Germinal center (tissue), 1 donor: ENCODE measurements around the gene KCNG4.
"Not testable (repeated sequence)": the region's sequence is repeated elsewhere in the genome, so short reads cannot be mapped to it uniquely, and the experiment has no call there.

Experiments
- DNase-seq: peaks from one replicate; pipeline ENCODE4 v3.0.0; 2012; ENCODE audit warnings: mixed read lengths, low spot score

The KCNG4 gene

DNA sequence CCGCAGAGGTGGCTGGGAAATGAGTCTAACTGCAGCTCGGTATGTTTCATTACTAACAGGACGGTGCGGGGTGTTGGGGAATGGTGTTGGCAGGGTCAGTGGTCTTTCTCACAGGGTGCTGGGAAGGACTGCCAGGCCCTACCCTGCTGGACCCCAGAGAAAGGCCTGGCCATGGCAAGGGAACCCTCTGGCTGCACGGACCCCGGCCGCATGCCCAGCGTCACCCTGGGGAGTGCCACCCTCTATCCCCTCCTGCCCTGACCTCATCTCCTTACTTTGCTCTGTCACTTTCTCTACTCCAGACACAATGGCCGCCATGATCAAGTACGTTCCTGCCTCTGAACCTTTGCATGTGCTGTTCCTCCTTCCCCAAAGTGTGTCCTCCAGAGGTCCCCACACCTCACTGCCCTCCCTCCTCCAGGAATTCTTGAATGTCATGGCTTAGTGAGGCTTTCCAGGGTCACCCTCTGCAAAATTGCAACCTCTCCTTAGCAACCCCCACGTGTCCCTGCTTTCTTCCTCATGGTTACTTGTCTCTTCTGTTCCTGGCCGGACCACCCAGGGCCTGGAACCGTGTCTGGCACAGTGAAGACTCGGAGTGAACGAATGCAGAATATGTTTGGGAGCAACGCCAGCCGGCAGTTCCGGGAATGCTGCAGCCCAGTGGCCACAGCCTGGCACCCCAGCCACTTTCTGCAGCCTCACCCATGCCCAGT is 33.7 kb downstream of the KCNG4 start:
- DNase-seq, result no peak

DNA sequence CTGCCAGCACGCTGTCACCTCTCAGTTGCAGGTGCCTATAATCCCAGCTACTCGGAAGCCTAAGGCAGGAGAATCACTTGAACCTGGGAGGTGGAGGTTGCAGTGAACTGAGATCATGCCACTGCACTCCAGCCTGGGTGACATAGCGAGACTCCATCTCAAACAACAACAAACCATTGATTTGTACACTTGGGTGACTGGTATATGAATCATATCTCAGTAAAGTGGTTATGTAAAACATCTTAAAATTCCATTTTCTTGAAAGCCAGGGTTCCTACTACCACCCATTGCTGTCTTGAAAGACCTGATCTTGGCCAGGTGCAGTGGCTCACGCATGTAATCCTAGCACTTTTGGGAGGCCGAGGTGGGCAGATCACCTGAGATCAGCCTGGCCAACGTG is 34.7 kb downstream of the KCNG4 start:
- DNase-seq, result not testable (repeated sequence)

GRCh38 chr16:84204551-84204950 is 35.3 kb downstream of the KCNG4 start:
- DNase-seq, result not testable (repeated sequence)

DNA sequence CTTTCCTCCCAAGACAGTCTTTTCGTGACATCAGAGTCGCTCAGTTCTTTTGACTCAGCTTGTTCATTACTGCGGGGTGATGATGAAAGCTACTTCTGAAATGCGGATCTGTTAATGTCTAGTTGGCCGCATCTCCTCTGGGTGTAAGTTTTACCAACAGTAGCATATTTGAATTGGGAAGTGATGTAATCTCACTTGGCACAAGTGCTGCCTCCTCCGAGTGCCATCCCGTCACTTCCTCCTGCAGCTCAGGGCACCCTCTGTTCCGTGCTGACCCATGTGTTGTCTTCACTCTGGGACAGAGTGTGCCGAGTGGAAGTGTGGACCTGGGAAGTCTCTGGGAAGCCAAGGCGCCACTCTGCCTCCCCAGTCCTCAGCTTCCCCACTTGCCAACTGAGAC is 40.0 kb downstream of the KCNG4 start:
- no peak for DNase-seq

DNA sequence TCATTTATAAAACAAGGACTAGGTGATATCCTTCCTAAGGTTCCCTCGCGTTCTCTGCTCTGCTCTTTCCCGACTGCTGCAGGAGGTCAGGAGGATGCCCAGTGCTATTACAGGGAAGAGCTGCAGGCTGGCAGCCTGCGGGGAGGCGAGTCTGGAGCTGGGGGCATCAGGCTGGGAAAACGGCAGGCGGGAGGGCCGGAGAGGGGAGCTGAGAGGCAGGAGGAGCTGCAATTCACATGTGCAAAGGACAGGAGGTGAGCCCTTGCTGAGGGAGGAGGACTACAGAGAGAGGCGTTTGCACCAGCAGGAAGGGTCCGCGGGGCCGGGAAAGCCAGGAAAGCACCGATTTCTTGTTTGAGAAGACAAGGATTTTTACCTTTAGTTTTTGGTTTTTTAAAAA is 40.7 kb downstream of the KCNG4 start:
- no peak for DNase-seq

- no peak for DNase-seq
Observed at GRCh38 chr16:84198401-84198800, 41.4 kb downstream of the KCNG4 start.

GRCh38 chr16:84197466-84198128 is 42.2 kb downstream of the KCNG4 start:
- no peak for DNase-seq

DNA sequence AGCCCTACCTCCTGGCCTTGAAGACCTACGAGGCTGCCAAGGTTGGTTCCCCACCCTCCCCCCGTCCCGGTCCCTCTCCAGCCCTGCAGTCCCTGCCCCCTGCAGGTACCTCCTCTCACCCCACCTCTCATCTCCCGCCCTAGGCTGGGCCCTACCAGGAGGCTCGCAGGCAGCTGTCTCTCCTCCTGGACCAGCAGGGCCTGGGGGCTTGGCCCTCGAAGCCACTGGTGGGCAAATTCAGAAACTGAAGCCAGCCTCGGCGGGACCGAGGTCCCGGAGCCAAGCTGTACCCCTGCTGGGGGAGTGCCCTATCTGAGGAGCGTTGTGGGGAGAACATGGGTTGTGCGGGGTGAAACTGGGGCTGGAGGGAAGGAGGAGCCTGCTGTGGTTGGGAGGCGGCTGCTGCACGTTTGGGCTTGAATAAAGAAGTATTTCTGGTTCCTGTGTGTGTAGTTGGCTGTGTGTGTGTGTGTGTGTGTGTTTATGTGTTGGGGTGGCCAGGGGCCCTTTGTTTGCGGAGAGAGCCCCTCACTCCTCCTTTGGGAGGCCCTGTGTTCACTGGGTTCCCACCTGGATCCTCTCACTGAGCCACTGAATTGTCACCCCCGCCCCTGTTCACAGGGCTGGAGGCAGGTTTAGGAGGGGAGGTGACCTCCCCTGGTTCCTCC is 43.0 kb downstream of the KCNG4 start:
- no peak for DNase-seq

DNA sequence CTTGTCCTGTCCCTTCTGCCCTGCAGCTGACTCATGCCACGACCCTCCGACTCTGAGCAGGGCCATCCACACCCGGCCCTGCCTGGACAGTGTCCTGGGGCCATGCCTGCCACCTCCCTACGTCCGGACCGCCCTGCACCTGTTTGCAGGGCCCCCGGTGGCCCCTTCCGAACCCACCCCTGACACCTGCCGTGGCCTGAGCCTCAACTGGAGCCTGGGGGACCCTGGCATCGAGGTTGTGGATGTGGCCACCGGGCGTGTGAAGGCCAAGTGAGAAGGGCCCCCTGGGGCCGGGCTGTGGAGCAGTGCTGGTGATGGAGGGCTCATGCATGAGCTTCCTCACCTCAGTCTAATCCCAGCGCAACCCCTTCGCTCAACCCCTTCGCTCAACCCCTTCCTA is 43.7 kb downstream of the KCNG4 start:
- DNase-seq, result no peak

- DNase-seq, result no peak
Observed at GRCh38 chr16:84195201-84196093, 44.4 kb downstream of the KCNG4 start.

DNA sequence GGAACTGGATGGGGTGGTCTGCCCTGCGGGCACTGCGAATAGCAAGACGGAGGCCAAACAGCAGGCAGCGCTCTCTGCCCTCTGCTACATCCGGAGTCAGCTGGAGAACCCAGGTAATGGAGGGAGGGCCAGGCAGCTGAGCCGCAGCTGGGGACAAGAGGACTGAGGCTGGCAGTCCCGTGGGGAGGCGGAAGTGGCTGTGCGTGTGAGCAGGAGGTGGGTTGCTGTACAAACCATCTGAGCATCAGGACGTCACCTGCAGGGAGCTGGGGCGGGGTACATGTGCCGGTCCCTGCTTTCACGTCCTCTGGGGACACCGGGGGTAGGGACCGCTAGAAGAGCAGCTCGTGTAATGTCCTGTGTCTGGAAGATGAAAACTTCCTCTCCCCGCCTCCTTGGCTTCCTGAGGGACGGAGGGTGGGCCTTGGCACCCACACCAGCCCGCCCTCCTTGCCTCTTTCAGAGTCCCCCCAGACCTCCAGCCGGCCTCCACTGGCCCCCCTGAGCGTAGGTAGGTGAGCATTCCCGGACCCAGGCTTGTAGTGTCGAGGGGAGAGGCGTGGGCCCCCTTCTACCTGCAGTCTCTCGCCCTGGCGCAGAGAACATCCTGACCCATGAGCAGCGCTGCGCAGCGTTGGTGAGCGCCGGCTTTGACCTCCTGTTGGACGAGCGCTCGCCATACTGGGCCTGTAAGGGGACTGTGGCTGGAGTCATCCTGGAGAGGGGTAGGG is 45.2 kb downstream of the KCNG4 start:
- peak; percentile 29 for DNase-seq

GRCh38 chr16:84194018-84194417 is 45.8 kb downstream of the KCNG4 start:
- no peak for DNase-seq

DNA sequence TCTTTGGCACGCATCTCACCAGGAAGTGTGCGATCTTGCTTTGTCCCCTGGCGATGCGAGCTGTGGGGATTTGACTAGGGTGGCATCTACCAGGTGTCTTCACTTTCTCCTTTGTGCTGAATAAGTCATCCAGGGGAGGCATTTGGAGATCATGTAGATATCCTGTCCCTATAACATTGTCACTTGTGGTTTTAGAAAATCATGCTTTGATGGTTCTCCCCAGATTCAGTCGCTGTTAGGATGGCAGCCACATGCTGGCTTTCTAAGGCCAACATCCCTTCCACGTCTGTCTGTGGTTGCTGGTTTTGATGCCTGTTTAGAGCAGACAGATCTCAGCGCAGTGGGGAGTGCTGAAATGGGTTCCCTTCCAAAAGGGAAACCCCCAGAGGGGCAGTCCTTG is 46.3 kb downstream of the KCNG4 start:
- no peak for DNase-seq

DNA sequence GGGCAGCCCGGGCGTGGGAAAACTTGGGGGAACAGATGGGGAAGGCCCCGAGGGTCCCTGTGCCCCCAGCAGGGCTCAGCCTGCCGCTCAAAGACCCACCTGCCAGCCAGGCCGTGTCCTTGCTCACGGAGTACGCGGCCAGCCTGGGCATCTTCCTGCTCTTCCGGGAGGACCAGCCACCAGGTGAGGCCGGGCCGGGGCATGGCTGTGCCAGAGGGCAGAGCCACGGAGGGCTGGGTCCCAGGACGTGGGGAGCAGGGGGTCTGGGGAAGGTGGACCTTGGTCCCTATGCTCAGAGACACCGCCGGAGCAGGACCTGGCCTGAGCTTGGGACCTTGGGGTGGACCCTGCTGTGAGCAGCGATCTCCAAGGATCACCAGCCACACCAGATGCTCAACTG is 48.3 kb downstream of the KCNG4 start:
- no peak for DNase-seq

GRCh38 chr16:84190731-84191388 is 49.0 kb downstream of the KCNG4 start, which contains the start of gene ADAD2:
Gene ADAD2 (plus strand): TSS chr16:84191157. CDS start chr16:84191231, 74 bp downstream.
- no peak for DNase-seq

- DNase-seq, result peak; percentile 94
Observed at GRCh38 chr16:84186685-84187437, 53.0 kb downstream of the KCNG4 start, which contains the start of gene TAF1C. Gene TAF1C (minus strand): TSS chr16:84187057. CDS start chr16:84184988, 2,069 bp downstream.

GRCh38 chr16:84184775-84185174 is 55.0 kb downstream of the KCNG4 start:
- DNase-seq, result no peak

DNA sequence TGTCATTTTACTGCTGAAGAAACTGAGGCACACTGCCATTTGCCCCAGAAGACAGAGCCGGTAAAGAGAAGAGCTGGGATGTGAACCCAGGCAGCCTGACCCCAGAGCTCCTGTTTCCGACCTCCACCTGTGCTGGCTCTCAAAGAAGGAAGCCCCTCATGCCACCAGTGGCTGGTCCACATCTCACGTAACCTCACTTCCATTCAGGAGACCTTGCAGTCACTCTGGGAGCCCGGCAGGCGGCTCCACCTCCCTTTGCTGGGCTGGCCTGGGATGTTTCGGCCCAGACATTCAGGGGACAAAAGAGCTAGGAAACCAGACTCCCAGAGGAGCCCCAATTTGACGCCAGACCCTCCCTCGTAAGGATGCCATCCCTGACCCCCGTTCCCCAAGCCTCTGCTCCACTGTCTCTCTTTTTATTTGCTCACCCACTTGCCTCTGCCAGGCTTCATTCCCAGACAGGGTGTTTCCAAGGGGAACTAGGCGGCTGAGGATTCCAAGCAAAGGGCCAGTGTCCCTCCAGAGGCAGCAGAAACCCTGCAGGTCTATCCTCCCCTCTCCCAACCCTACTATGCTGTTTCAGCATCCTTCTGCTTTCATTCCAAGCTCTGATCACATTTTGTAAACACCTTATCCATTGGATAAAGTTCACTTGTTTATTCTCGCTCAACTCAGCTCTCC is 55.8 kb downstream of the KCNG4 start:
- no peak for DNase-seq

DNA sequence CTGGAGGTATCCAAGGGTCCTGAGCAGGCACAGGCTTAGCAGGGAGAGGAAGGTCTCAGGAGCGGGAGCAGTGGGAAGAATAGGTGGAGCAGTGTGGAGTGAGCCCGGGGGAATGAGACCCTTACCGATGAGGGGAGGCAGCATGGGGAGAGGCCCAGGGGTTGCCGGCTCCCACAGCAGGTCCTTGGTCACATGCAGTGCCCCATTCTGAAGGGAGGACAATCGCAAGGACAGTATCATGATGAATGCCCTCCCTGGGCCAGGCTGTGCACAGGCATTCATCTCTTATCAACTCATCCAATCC is 56.3 kb downstream of the KCNG4 start:
- no peak for DNase-seq
